B cell (primary cell): ENCODE data around the gene ERVK3-1.

Experiments
- EZH2 ChIP-seq: IDR thresholded peaks from 2 replicates; pipeline ENCODE4 v1.6.1; 2012; ENCODE audit warnings: borderline replicate concordance, low read depth, mild to moderate bottlenecking, moderate library complexity, low read length; ENCODE audit not compliant: insufficient read depth, poor library complexity, severe bottlenecking
- TF ChIP-seq, protein P1 (sequence below): fragments of 200-600 bp; IDR thresholded peaks from one replicate; pipeline ENCODE4 v1.8.0; 2022; ENCODE audit warnings: antibody characterized with exemption, mild to moderate bottlenecking

DNA sequence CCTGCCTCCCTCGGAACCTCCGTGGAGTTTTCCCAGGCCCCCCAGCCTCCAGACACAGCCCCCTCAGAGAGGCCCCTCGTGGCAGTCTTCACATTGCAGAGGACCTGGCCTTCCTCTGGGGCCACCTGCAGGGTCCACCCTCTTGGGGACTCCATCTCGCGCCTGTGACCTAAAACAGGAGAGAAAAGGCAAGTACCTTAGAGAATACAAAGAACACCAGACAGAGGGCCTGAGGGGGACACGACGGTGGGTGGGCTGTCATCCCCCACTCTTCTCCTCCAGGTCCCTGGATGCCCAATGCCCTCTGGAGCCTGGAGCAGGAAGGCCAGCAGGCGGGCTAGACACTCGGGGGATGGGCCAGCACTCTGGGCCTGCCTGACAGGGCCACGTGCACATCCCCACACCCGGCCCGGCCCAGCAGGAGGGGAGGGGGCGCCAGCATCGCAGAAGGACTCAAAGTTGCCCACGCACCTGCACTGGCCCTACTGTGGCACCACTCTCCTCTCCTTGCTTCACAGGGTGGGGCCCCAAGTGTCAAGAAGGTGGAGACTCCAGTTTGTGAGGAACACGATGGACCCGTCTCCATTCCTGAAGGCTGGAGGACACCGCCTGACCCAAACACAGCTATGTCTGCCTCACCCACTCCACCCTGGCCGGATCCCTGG lies 52.4 kb downstream of the ERVK3-1 start:
- TF ChIP-seq, protein P1, sequence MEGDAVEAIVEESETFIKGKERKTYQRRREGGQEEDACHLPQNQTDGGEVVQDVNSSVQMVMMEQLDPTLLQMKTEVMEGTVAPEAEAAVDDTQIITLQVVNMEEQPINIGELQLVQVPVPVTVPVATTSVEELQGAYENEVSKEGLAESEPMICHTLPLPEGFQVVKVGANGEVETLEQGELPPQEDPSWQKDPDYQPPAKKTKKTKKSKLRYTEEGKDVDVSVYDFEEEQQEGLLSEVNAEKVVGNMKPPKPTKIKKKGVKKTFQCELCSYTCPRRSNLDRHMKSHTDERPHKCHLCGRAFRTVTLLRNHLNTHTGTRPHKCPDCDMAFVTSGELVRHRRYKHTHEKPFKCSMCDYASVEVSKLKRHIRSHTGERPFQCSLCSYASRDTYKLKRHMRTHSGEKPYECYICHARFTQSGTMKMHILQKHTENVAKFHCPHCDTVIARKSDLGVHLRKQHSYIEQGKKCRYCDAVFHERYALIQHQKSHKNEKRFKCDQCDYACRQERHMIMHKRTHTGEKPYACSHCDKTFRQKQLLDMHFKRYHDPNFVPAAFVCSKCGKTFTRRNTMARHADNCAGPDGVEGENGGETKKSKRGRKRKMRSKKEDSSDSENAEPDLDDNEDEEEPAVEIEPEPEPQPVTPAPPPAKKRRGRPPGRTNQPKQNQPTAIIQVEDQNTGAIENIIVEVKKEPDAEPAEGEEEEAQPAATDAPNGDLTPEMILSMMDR: no peak
- no peak for TF ChIP-seq EZH2
